Neuron (in vitro differentiated cells): ENCODE data around the gene FTH1.

ENCODE experiments used
- H2AFZ ChIP-seq: one replicate; pipeline ENCODE4 v1.6.1; 2013; ENCODE audit warnings: low read depth, mild to moderate bottlenecking, inconsistent platforms, low read length, moderate library complexity
- H3K27me3 ChIP-seq: one replicate; pipeline ENCODE4 v1.6.1; 2013; ENCODE audit warnings: low read length; ENCODE audit not compliant: insufficient read depth
- H3K36me3 ChIP-seq: one replicate; pipeline ENCODE4 v1.6.1; 2013; ENCODE audit warnings: low read length; ENCODE audit not compliant: insufficient read depth
- H3K4me1 ChIP-seq: one replicate; pipeline ENCODE4 v1.6.1; 2013; ENCODE audit warnings: low read length; ENCODE audit not compliant: insufficient read depth
- H3K4me3 ChIP-seq: 2 replicates; pipeline ENCODE4 v1.5.1; 2013; ENCODE audit warnings: mild to moderate bottlenecking, low read length, moderate library complexity
- H3K9me3 ChIP-seq: one replicate; pipeline ENCODE4 v1.6.1; 2013; ENCODE audit warnings: low read length

Gene FTH1

GRCh38 chr11:61940466-61940865 lies 27.0 kb downstream of the FTH1 start:
- Histone ChIP-seq H3K4me1 (no peaks in the 10 kb centered on the region), H3K36me3 (no peaks in the 10 kb centered on the region), H3K9me3 (no peaks in the 10 kb centered on the region), H3K4me3 (no peak overlapping the region), H3K27me3 (peaks cover 10% of the 10 kb centered on the region), H2AFZ (no peak overlapping the region)

- Histone ChIP-seq H3K36me3 (no peaks in the 10 kb centered on the region), H3K4me1 (no peaks in the 10 kb centered on the region), H3K4me3 (no peak overlapping the region)
Measured at GRCh38 chr11:61935861-61936260, 31.6 kb downstream of the FTH1 start.

GRCh38 chr11:61930933-61931332 lies 36.5 kb downstream of the FTH1 start:
- no peaks in the 10 kb centered on the region for H3K4me1 ChIP-seq
- H3K9me3 ChIP-seq, result no peaks in the 10 kb centered on the region

More at GRCh38 chr11:61935861-61936260, 31.6 kb downstream of the FTH1 start:
- Histone ChIP-seq H2AFZ (no peak overlapping the region), H3K27me3 (no peaks in the 10 kb centered on the region), H3K9me3 (no peaks in the 10 kb centered on the region)

GRCh38 chr11:61928606-61929005 lies 38.8 kb downstream of the FTH1 start:
- no peaks in the 10 kb centered on the region for H3K36me3 ChIP-seq
- H3K4me3 ChIP-seq, result no peak overlapping the region
- no peaks in the 10 kb centered on the region for H3K9me3 ChIP-seq
- H3K4me1 ChIP-seq, result peaks cover 1% of the 10 kb centered on the region
- peaks cover 15% of the 10 kb centered on the region for H3K27me3 ChIP-seq
- no peak overlapping the region for H2AFZ ChIP-seq

More at GRCh38 chr11:61930933-61931332, 36.5 kb downstream of the FTH1 start:
- H3K36me3 ChIP-seq, result no peaks in the 10 kb centered on the region
- H3K27me3 ChIP-seq, result no peaks in the 10 kb centered on the region
- H2AFZ ChIP-seq, result no peak overlapping the region
- no peak overlapping the region for H3K4me3 ChIP-seq

- peaks cover 3% of the 10 kb centered on the region for H3K4me1 ChIP-seq
- H3K4me3 ChIP-seq, result no peak overlapping the region
- H3K9me3 ChIP-seq, result no peaks in the 10 kb centered on the region
- H2AFZ ChIP-seq, result no peak overlapping the region
- H3K27me3 ChIP-seq, result peaks cover 24% of the 10 kb centered on the region
- H3K36me3 ChIP-seq, result no peaks in the 10 kb centered on the region
Measured at GRCh38 chr11:61927501-61927900, 39.9 kb downstream of the FTH1 start.

GRCh38 chr11:61926235-61926634 lies 41.2 kb downstream of the FTH1 start:
- Histone ChIP-seq H3K27me3 (peaks cover 24% of the 10 kb centered on the region), H3K4me3 (no peak overlapping the region), H3K36me3 (no peaks in the 10 kb centered on the region), H2AFZ (no peak overlapping the region), H3K9me3 (no peaks in the 10 kb centered on the region), H3K4me1 (peaks cover 3% of the 10 kb centered on the region)

GRCh38 chr11:61925736-61926135 lies 41.7 kb downstream of the FTH1 start:
- Histone ChIP-seq H3K9me3 (no peaks in the 10 kb centered on the region), H2AFZ (no peak overlapping the region), H3K4me1 (peaks cover 3% of the 10 kb centered on the region), H3K4me3 (no peak overlapping the region), H3K27me3 (peaks cover 24% of the 10 kb centered on the region), H3K36me3 (no peaks in the 10 kb centered on the region)

GRCh38 chr11:61924064-61924455 lies 43.4 kb downstream of the FTH1 start:
- peaks cover 3% of the 10 kb centered on the region for H3K4me1 ChIP-seq
- peaks cover 36% of the 10 kb centered on the region for H3K27me3 ChIP-seq
- H3K4me3 ChIP-seq, result no peak overlapping the region
- no peak overlapping the region for H2AFZ ChIP-seq
- no peaks in the 10 kb centered on the region for H3K9me3 ChIP-seq
- H3K36me3 ChIP-seq, result no peaks in the 10 kb centered on the region

GRCh38 chr11:61923166-61924063 lies 44.0 kb downstream of the FTH1 start:
- H2AFZ ChIP-seq, result no peak overlapping the region
- H3K4me3 ChIP-seq, result no peak overlapping the region
- H3K9me3 ChIP-seq, result no peaks in the 10 kb centered on the region
- peaks cover 41% of the 10 kb centered on the region for H3K27me3 ChIP-seq
- H3K36me3 ChIP-seq, result no peaks in the 10 kb centered on the region
- H3K4me1 ChIP-seq, result peaks cover 3% of the 10 kb centered on the region

GRCh38 chr11:61922539-61922938 lies 44.9 kb downstream of the FTH1 start:
- H3K4me1 ChIP-seq, result peaks cover 3% of the 10 kb centered on the region
- no peak overlapping the region for H2AFZ ChIP-seq
- no peak overlapping the region for H3K4me3 ChIP-seq
- no peaks in the 10 kb centered on the region for H3K36me3 ChIP-seq
- peaks cover 50% of the 10 kb centered on the region for H3K27me3 ChIP-seq
- H3K9me3 ChIP-seq, result no peaks in the 10 kb centered on the region

- H2AFZ ChIP-seq, result no peak overlapping the region
- H3K36me3 ChIP-seq, result no peaks in the 10 kb centered on the region
- no peak overlapping the region for H3K4me3 ChIP-seq
- no peaks in the 10 kb centered on the region for H3K9me3 ChIP-seq
- peaks cover 3% of the 10 kb centered on the region for H3K4me1 ChIP-seq
- H3K27me3 ChIP-seq, result peaks cover 57% of the 10 kb centered on the region
Measured at GRCh38 chr11:61921446-61921845, 46.0 kb downstream of the FTH1 start.

GRCh38 chr11:61919705-61920631 lies 47.5 kb downstream of the FTH1 start:
- H3K4me1 ChIP-seq, result peaks cover 3% of the 10 kb centered on the region
- H3K9me3 ChIP-seq, result no peaks in the 10 kb centered on the region
- H3K27me3 ChIP-seq, result peaks cover 63% of the 10 kb centered on the region
- H3K36me3 ChIP-seq, result no peaks in the 10 kb centered on the region
- H2AFZ ChIP-seq, result no peak overlapping the region
- no peak overlapping the region for H3K4me3 ChIP-seq
